Spleen (tissue), 7 donors: ENCODE data around the gene ZNF625.

Source experiments
- CTCF ChIP-seq, 11 experiments: fragments of 200-600 bp in 7 of 11; fragments of 450-650 bp in 4 of 11; sonication (generic) in 4 of 11; IDR thresholded peaks in 8 of 11; conservative IDR thresholded peaks in 3 of 11; 1 replicate in 7 of 11; 2 replicates in 4 of 11; pipeline versions ENCODE4 v1.4.0 to v1.8.0; 2016 to 2021; ENCODE audit warnings: antibody characterized with exemption in 11 of 11, inconsistent platforms in 4 of 11, mild to moderate bottlenecking in 1 of 11
- POLR2A ChIP-seq, 3 donors: fragments of 450-650 bp; IDR thresholded peaks; one replicate each; pipeline ENCODE4 v1.5.1; 2017; ENCODE audit warnings: antibody characterized with exemption in 3 of 3, mild to moderate bottlenecking in 1 of 3
- POLR2AphosphoS5 ChIP-seq, 3 donors: sonication (generic); formaldehyde crosslinking; IDR thresholded peaks; one replicate each; pipeline ENCODE4 v1.5.1; 2017; ENCODE audit warnings: antibody characterized with exemption in 3 of 3
- donor health status: DM: no; HTN: no; CAD: no; lungs with moderate emphysema.
- donor health status: DM: no; HTN: no; CAD: no.
- donor health status: DM: no; HTN: no; CAD: no.

GRCh38 chr19:12126707-12127106 lies 29.8 kb downstream of the ZNF625 start:
- TF ChIP-seq CTCF (IDR thresholded peaks at IDR 0.05 in 8 of 11, conservative IDR thresholded peaks at IDR 0.05 in 3 of 11) (peak in 8 of 11 experiments; percentile 33 to 60 (median 50)), POLR2A (IDR thresholded peaks at IDR 0.05) (no peak), POLR2AphosphoS5 (IDR thresholded peaks at IDR 0.05) (no peak)
